Activated T-cell treated with anti-CD3 and anti-CD28 coated beads for 1 hour (primary cell): ENCODE data around the gene POU4F2.

ENCODE experiments used
- DNase-seq: peaks from one replicate; pipeline ENCODE4 v3.0.0-alpha.2; 2020; ENCODE audit warnings: low read depth

Gene POU4F2, protein sequence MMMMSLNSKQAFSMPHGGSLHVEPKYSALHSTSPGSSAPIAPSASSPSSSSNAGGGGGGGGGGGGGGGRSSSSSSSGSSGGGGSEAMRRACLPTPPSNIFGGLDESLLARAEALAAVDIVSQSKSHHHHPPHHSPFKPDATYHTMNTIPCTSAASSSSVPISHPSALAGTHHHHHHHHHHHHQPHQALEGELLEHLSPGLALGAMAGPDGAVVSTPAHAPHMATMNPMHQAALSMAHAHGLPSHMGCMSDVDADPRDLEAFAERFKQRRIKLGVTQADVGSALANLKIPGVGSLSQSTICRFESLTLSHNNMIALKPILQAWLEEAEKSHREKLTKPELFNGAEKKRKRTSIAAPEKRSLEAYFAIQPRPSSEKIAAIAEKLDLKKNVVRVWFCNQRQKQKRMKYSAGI

DNA sequence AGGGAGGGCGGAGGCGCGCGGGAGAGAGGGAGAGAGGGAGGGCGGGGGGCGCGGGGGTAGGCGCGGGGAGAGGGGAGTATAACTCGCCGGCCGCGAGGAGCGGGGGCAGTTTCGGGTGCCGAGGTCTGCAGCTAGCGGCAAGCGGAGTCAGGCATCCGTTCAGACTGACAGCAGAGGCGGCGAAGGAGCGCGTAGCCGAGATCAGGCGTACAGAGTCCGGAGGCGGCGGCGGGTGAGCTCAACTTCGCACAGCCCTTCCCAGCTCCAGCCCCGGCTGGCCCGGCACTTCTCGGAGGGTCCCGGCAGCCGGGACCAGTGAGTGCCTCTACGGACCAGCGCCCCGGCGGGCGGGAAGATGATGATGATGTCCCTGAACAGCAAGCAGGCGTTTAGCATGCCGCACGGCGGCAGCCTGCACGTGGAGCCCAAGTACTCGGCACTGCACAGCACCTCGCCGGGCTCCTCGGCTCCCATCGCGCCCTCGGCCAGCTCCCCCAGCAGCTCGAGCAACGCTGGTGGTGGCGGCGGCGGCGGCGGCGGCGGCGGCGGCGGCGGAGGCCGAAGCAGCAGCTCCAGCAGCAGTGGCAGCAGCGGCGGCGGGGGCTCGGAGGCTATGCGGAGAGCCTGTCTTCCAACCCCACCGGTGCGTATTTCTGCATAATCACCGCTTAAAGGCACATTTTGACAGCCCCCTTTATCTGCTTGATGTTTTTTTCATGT, at the start of gene POU4F2:
POU4F2 (plus strand) TSS at position 108 of the 720 bp plus-strand sequence; CDS start at position 356, 248 bp downstream.
- no peak for DNase-seq

DNA sequence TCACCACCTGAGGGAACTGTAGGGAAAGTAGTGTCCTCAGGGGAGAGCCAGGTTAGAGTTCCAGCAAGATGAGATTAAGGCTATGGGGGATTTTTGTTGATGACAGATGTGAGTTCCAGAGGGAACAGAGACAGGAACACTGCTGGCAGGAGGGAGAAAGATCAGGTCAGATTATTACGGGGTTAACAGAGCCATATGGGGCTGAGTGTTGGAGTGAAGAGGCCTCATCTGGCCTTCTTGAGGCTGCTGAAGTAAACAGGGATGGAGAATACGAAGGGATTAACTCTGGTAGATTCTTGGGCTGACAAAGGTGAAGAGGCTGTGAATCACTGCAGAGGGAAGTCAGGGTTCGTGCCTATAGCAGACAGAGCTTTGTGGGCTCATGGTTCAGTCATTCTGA, 47.9 kb upstream of the POU4F2 start:
- DNase-seq, result no peak

DNA sequence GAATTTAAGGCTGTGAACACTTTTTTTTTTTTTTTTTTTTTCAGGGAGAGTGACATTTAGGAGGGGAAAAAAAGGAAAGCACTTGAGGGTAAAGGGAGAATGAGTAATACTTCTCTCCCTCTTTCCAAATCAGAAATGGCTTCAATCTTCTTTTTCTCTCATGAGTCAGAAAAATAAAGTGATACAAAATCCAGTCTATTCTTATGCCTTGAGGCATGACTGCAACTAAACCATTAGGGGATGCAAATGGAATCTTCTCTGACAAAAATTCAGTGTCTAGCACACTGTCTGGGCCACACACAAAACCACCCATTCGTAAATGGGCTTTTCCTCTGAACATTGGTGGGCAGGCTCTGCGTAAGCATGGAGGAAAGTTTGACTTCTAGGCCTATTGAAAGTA, 46.7 kb upstream of the POU4F2 start:
- DNase-seq, result no peak

DNA sequence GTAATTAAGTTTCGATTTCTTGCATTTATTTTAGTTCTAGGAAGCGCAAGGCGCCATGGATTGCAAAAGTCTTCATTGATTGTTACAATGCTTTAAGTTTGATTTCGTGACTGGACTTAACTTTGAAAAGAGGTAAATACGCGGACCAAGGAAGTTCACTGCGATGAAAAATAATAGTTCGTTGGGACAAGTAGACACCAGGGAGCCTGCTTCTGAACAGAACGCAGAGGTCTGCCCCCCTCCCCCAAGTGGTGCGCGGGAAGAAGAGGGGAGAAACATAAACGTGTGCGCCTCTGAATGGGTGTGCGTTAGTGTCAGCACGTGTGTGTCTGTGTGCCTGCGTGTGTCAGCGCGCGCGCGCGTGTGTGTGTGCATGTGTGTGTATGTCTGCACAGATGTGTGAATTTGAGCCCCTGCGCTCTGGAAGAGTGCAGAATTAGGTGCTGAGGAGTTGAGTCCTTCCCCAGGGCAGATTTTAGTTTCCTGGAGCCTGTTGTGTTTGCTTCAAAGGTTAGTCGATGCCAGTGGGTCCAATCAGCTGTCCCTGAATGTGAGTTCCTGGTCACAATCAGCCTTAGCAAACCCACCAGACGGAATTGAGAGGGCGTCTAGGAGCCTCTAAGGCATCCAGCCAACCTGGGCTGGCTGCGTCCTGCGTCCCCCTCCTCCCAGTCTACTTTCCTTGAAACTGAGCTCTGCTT, 5.8 kb upstream of the POU4F2 start:
- no peak for DNase-seq

DNA sequence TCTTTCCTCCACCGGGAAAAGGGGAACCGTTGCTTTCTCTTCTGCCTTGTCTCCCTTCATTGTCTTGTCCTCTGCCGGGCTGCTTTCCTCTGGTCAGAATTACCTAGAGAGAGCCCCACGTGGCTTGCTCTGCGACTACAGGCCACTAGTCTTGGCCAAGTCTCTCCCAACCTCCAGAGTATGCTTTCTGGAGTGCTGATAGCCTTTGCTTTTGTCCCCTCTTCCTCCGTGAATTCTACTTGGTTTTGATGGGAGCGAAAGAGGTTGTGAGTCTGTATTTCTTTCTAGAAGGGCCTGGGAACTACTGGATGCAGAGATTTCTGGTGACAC, 5.3 kb upstream of the POU4F2 start:
- no peak for DNase-seq

DNA sequence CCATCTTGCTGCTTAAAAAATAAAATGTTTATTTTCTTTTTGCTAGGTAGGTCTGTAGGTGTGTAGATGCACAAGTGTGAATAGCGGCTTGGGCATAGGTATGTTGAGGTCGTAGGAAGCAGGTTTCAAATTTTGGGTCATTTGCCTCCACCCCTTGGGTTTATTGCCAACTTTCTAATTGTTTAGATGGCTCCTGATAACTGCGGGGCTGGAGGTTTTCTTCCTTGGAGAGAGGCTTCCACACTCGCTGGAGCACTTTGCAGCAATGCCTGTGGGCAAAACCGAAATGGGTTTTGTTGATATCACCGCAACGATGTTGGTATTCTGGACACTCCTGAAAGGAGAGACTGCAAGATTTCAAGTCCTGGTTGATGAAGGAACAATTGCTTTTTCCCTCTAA, 3.9 kb upstream of the POU4F2 start:
- no peak for DNase-seq

DNA sequence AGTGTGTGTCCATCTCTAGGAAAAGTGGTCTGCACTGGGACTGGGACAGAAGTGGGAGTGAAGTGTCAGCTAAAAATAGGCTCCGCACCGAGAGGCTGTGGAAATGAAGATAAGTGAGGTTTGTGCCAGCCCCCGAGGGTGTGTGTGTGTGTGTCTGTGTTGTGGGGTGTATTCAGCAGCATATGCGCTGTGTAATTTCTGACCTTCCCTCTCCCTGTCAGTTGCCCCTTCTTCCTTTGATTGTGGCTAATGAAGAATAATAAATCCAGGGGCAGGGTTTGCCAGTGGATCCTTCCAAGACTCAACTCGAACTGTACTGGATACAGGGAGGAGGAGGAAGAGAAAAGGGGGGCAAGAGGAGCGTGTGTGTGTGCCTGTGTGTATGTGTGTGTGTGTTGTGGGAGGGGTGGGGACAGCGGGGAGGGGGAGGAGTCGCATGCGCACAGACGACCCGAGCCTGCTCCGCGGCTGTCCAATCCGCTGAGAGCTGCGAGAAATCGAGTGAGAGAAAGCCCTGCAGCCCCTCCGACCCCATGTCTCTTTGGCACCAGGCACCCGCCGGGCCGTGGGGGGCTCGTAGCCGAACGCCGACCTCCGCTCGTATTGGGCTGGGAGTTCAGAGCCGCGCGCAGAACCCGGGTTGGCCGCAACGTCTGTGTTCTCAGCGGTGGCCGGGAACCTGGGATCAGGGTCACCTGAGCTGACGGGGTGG, 916 bp upstream of the POU4F2 start:
- DNase-seq, result no peak

DNA sequence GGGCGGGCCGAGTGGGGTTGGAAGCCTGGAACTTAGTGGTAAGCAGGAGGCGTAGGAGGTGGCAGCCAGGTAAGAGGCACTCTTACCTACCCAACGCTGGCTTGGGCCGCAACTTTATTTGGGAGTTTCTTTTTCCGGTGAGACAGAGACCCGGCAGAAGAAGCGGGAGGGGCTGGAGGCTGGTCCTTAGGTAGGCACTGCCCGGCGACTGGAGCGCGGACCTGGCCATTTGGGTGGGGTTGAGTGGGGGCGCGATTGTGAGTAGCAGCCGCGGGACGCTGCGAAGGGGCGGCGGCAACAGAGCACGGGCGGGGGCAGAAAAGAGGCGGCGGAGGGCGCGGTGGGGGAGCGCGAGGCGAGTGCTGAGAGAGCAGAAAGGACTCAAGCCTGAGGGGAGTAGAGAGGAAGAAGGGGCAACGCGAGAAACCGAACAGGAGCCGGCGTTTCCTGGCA, 334 bp upstream of the POU4F2 start:
- DNase-seq, result no peak

DNA sequence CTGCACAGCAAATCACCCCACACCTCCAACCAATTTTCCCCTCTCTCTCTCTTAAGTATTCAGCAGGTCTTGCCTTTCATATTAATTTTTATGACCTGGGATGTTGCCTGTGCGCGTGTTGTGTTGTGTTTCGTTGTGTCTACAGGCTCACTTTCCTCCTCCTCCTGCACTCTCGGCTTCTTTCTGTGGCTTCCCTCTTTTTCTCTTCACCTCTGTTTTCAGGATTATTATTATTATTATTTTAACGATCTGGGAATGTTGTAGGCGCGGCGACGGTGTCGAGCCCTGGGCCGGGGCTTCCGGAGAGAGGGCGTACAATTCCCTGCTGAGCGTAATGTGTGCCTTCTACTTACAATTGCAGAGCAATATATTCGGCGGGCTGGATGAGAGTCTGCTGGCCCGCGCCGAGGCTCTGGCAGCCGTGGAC, 826 bp downstream of the POU4F2 start:
- DNase-seq, result no peak

DNA sequence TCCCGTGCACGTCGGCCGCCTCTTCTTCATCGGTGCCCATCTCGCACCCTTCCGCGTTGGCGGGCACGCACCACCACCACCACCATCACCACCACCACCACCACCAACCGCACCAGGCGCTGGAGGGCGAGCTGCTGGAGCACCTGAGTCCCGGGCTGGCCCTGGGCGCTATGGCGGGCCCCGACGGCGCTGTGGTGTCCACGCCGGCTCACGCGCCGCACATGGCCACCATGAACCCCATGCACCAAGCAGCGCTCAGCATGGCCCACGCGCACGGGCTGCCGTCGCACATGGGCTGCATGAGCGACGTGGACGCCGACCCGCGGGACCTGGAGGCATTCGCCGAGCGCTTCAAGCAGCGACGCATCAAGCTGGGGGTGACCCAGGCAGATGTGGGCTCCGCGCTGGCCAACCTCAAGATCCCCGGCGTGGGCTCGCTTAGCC, 1.4 kb downstream of the POU4F2 start:
- DNase-seq, result no peak

DNA sequence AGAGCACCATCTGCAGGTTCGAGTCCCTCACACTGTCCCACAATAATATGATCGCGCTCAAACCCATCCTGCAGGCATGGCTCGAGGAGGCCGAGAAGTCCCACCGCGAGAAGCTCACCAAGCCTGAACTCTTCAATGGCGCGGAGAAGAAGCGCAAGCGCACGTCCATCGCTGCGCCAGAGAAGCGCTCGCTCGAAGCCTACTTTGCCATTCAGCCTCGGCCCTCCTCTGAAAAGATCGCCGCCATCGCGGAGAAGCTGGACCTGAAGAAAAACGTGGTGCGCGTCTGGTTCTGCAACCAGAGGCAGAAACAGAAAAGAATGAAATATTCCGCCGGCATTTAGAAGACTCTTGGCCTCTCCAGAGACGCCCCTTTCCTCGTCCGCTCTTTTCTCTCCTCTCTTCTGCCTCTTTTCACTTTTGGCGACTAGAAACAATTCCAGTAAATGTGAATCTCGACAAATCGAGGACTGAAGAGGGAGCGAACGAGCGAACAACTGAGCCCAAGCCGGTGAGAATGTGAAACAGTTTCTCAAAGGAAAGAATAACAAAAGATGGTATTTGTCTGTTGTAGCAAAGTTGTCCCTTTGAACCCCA, 1.9 kb downstream of the POU4F2 start:
- no peak for DNase-seq

DNA sequence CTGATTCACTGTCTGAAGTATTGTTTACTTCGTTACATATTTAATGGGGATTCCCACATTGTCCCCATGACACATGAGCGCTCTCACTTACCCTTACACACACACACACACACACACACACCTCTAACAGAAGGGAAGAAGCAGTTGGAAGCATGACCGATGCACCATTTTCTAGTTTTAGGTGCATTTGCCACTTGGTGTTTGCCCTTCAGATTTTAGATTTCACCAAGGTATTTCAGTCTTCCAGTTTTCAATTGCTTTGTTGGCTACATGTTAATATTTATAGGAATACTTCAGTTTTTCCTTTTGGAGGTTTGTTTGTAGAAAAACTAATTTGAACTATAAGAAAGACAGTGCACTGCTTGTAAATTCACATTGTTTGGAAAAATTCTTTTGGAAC, 3.1 kb downstream of the POU4F2 start:
- DNase-seq, result no peak

DNA sequence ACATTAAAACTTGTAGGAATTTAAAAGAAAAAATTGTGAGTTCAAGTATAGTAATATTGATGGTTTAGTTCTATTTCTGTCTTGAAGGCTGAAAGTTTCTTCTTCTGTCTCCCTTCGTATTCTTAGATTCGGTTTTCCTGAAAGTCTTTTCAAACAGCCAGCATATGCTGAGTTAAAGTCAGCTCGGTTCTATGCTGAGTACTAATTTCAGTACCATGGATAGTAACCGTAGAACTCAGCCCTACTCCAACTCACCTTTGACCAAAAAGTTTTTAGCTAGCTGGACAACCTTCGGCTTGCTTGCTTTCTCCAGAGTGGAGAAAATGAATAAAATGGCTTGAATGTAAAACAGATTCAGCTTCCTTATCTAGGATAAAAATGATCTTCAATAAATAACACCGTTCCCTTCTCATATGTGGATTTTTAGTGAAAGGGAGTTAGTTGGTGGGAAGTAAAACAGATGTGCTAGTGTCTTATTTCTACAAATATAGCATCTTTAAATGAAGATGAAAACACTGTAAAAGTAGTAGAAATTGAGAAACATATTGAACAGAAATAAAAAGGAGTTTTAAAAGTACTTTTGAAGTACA, 5.2 kb downstream of the POU4F2 start:
- no peak for DNase-seq

DNA sequence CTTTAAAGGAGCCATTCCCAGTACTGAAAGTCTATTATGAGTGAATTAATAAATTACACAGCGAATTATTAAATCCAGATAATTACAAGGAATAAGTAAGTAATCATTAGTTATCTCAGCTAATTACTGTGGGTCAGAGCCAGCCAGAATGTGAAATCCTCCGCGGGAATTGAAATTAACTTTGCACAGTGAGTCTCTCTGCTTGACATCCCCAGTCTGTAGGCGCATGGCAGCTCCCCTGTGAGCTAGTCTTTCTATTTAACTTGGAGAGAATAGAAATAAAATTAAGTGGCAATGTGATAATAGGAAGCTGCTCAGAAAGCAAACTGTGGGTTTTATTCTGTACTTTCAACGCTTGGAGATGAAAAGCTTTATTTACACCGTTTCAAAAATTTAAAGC, 7.2 kb downstream of the POU4F2 start:
- no peak for DNase-seq

DNA sequence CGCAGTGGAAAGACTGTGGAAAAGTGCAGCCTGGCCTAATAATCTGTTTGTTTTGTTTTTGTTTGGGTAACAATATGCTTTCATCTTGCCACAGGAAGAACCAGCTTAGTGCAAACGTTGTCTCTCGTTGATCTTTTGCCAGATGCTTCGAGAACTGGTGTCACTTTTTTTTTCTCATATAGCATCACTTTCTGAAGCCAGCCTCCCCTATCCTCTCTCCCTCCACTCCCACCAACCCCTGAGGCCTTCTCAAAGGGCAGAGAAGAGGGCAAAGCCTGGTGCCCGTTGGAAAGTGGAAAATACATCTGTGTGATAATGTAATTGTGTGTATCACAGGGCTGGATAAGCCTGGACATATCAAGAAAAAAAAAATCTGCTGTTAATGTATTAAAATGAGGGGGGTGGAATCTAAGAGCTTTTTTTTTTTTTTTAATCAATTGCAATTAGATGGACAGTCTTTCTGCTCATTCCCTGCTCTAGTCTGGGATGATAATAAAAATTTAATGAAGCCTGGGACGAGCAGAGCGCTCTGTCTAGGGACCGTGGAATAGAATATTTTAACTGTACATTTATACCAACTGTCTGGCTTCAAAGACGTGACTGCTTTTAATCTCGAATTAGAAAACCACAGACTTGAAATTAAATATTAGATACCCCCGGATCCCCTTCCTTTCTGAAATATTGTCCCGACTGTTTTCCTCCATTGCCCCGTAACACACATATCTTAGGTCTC, 8.1 kb downstream of the POU4F2 start:
- no peak for DNase-seq

DNA sequence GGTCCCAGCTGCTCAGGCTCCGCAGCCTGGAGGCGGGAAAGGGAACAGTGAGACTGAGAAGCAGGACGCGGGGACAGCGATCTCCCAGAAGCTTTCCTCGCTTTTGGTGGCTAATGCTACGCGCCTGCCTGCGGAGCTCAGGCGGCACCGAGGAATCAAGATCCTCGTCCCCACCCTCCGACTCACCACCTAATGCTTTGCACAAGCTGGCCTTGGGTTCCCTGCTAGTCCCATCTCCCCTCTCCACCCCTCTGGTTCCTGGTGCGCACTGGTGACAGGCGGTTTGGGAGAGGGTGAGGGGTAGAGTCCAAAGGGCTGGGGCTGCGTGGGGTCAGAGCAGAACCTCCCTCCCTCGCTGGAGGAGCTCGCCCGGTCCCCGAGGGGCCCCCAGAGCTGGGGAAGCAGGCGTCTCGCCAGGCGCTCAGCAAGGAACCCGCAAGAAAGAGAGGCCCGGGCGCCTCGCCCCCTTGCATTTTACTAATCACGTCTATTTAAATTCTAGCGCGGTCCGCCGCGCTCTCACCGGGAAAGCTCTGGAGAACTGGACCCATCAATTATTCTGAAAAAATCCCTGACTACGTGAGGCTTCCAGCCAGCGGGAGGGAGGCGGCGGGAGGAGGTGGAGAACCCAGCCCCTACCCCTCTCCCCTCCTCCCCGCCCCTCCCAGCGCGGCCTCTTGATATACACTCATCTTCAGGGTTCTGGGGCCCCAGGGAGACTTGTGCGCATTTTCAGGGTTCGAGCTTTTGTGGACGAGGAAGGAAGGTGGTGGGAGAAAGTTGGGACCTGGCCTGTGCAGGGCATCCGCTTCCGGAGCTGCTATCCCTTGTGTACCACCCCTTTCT, 9.1 kb downstream of the POU4F2 start:
- DNase-seq, result no peak

DNA sequence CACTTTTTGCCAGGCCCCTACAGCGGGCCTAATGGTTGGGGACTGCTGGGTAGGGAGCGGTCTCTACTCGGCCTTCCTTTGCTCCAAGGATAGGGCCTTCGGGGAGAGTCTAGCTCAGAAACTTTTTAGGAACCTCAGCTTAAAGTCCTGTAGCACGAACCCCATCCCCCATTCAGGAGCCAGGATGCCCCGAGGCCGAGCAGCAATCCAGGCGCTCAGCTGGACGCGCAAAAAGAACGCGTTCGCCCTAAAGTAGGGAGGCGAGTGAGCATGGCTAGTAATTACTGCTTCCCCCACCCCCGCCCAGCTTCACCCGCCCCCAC, 9.7 kb downstream of the POU4F2 start:
- DNase-seq, result no peak

DNA sequence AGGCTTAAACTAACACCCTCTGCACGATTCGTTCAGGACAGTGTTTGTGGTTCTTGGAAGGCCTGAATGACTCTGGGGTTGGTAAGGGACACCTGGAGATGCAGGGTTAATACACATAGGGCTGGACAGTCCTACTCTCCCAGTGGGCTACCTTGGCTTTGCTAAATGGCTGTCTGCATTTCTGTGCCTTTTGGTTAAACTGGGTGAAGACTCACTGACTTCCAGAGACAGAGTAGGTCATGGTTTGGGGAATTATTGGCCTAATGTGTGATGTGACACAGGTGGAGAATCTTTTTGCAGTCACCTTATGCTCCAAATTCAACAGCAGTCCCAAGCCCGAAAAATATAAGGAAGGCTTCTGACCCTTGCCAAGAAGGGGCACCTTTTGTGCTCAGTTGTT, 10.5 kb downstream of the POU4F2 start:
- DNase-seq, result no peak

DNA sequence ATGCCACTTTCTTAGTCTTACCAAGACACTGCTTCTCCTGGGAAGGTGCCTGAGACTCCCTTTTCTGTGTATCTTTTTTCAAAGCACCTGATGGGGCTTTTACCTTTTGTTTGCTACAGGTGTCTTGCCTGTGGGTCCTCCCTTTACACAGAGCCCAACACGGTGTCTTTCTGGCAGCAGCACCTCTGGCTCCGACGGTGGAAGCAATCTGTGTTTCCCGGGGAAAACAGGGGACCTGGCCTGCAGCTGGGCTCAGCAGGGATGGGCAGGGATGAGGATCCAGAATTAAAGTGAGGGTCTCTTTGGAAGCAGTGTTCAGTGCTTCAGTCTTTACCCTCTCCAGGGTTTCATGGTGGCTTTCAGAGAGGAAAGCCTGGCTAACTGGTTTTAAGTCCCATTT, 11.3 kb downstream of the POU4F2 start:
- DNase-seq, result no peak
